ENCODE data around the gene PPM1G. TPM values are rescaled to one million over a fixed set of nuclear protein-coding genes. Genes with fewer than 3 reads are reported as not detected.
A peak's percentile ranks its signal among the peaks of the same experiment; 100 is the strongest.

Gene PPM1G, protein sequence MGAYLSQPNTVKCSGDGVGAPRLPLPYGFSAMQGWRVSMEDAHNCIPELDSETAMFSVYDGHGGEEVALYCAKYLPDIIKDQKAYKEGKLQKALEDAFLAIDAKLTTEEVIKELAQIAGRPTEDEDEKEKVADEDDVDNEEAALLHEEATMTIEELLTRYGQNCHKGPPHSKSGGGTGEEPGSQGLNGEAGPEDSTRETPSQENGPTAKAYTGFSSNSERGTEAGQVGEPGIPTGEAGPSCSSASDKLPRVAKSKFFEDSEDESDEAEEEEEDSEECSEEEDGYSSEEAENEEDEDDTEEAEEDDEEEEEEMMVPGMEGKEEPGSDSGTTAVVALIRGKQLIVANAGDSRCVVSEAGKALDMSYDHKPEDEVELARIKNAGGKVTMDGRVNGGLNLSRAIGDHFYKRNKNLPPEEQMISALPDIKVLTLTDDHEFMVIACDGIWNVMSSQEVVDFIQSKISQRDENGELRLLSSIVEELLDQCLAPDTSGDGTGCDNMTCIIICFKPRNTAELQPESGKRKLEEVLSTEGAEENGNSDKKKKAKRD
- polyA plus RNA-seq, result 80.1 TPM

DNA sequence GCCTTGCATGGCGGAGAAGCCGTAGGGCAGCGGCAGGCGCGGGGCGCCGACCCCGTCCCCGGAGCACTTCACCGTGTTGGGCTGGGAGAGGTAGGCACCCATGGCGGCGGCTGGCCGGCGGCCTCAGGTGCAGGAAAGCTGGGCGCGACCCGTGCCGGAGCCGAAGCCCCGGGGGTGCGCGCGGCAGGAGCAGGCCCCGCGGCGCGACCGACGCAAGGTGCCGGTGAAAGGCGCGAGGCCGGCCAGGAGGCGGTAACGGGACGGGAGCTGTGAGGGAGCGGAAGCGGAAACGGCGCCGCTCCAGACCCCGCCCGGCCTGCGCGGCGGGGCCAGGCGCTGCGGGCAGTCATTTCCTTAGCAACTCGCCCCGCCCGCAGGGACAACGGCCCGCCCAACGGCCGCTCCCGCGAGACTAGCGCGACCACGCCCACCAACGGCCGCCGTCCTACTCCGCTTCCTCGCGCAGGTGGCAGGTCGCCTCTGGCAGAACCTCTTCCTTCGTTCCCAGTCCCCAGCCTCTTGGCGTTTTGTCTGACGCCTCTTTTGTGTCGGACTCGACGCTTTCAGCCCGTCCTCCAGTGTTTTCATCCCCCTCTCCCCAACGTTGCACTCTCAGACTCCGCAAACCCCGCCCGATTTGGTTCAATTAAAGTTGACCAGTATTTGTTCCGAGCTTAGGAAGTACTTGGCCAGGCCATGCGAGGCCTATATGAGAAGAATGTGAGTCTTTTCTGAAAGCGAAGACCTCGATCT, at the start of gene PPM1G:
Gene PPM1G, minus strand, starts transcription at position 271 of the 753 bp plus-strand sequence. Its CDS starts 169 bp downstream, at position 102.
- H3K27me3 Mint-ChIP-seq, result peaks cover 2% of the 10 kb centered on the region
- H3K27ac Mint-ChIP-seq, result peak within 1 kb of the TSS; percentile 94 to 95 (median 94)
- no peaks in the 10 kb centered on the region for H3K36me3 Mint-ChIP-seq
- peaks cover 18 to 23% (median 22%) of the 10 kb centered on the region in 3 donors for H3K4me1 Mint-ChIP-seq
- peak within 1 kb of the TSS; percentile 88 to 96 (median 95) for H3K4me3 Mint-ChIP-seq
- peaks cover 0 to 1% (median 0%) of the 10 kb centered on the region in 3 donors for H3K9me3 Mint-ChIP-seq

DNA sequence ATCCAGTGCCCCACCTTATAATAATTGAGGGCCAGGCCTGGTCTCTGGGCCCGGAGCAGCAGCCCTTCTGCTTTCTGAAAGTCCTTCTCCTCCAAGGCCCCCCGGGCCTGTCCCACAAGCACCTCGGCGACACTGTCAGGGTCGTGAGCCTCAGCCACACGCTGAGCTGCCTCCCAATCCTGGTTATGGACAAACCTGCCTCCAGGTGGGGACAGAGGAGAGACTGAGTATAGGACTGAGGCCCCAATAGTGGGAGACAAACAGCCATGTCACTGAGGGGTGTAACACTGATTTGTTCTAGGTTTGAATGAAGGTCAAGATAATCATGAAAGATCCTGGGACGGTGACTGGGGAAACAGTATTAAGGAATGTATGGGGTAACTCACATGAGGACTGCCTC, 44.6 kb upstream of the PPM1G start:
- Mint-ChIP-seq H3K9me3 (no peaks in the 10 kb centered on the region), H3K36me3 (peaks cover 12% of the 10 kb centered on the region), H3K4me1 (peaks cover 0 to 2% (median 0%) of the 10 kb centered on the region in 3 donors), H3K4me3 (no peak overlapping the region), H3K27ac (no peak overlapping the region), H3K27me3 (no peaks in the 10 kb centered on the region)

DNA sequence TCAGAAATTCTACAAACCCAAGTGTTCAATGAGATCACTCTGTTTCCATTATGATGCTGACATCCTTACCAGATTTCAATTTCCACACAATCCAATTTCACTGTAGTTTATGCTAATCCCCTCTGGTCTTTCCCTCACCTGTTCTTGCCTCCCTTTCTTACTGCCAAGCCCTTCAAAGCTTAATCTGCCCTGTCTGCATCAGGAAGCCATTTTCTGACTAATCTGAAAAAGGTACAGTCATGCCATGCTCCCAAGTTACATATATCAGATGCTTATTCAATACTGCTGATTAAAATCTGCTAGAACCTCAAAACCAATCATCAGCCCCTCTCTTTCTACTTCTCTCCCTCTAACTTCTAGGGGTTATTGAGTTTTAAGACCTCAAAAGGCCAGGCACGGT, 41.7 kb upstream of the PPM1G start:
- no peaks in the 10 kb centered on the region for H3K27me3 Mint-ChIP-seq
- H3K9me3 Mint-ChIP-seq, result no peaks in the 10 kb centered on the region
- no peak overlapping the region for H3K4me3 Mint-ChIP-seq
- peak overlapping the region in 1 of 3 donors; percentile 8 for H3K27ac Mint-ChIP-seq
- peaks cover 0 to 2% (median 0%) of the 10 kb centered on the region in 3 donors for H3K4me1 Mint-ChIP-seq
- H3K36me3 Mint-ChIP-seq, result peaks cover 4% of the 10 kb centered on the region

DNA sequence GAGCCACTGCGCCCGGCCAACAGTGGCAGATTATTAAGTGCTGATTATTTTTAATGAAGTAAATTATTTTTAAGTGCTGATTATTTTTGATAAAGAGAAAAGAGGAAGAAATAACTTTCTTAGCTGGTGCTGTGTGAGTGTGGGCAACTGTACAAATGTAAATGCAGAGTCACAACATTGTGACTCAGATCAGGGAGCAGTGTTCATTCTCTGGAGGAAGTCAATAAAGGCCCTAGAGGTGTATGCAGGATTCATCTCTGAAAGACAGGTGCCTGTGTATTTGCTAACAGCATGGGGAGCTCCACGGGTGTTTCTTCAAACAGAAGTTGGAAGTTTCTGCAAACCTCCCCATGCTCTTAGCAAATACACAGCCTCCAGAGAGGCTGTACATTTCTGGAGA, 39.0 kb upstream of the PPM1G start:
- Mint-ChIP-seq H3K4me3 (no peak overlapping the region), H3K36me3 (peaks cover 4% of the 10 kb centered on the region), H3K27ac (no peak overlapping the region), H3K27me3 (no peaks in the 10 kb centered on the region), H3K4me1 (no peaks in the 10 kb centered on the region), H3K9me3 (no peaks in the 10 kb centered on the region)

DNA sequence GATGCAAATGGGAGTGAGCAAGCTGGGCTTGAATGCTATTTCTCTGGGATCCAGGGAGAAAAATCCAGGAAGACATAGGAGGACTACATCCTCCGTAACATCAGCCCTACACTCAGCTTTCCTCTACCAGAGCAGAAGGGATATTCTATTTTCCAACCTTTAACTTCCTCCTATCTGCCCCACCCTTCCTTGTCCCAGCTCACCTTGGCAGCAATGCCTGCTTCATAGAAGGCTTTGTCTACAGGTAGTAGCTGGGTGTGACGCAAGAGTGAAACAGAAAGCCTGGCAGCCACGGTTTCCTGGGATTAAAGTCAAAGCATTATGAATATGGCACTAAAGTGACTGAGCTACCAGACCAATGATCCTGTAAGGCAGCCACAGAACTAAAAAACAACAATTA, 36.7 kb upstream of the PPM1G start:
- no peaks in the 10 kb centered on the region for H3K27me3 Mint-ChIP-seq
- peaks cover 4% of the 10 kb centered on the region for H3K36me3 Mint-ChIP-seq
- H3K4me1 Mint-ChIP-seq, result peaks cover 0 to 5% (median 2%) of the 10 kb centered on the region in 3 donors
- H3K4me3 Mint-ChIP-seq, result no peak overlapping the region
- peak overlapping the region in 1 of 3 donors; percentile 35 for H3K27ac Mint-ChIP-seq
- no peaks in the 10 kb centered on the region for H3K9me3 Mint-ChIP-seq

DNA sequence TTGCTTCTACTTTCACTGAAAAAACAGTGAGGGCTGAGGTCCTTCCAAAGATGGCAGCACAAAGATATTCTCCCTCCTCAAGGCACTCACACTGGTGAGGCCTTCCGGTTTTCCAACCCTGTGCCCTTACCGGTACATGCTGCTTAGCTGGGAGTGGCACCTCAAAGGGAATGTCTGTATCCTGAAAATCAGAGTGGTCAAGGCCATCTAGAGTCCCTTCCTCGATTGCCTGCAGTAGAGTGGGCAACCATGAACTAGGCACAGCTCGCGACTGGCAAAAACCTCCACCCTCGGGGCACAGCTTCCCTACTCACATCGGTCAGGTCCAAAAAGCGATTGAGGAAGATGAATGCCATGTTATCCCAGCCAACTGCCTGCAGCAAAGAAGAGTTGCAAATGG, 36.2 kb upstream of the PPM1G start:
- Mint-ChIP-seq H3K9me3 (no peaks in the 10 kb centered on the region), H3K27me3 (no peaks in the 10 kb centered on the region), H3K4me1 (peaks cover 0 to 5% (median 2%) of the 10 kb centered on the region in 3 donors), H3K4me3 (no peak overlapping the region), H3K27ac (no peak overlapping the region), H3K36me3 (peaks cover 3% of the 10 kb centered on the region)

DNA sequence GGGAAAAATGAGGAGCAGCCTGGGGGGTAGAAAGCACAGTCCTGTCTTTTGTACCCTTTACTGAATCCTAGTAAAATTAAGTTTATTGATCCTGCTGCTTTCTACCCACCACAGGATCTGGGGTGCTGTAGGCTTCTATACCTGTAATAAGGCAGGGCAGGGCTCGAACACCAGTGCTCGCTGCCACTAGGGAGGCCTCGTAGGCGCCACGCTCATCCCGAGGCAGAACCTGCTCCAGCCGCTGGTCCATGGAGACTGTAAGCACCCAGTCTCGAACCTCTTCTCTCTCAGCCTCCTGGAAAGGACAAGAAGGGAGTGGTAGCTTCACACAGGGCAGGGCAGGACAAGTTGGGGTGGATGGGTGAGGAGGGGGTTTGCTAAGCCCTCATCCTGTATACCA, 35.8 kb upstream of the PPM1G start:
- no peak overlapping the region for H3K4me3 Mint-ChIP-seq
- H3K27me3 Mint-ChIP-seq, result no peaks in the 10 kb centered on the region
- H3K9me3 Mint-ChIP-seq, result no peaks in the 10 kb centered on the region

DNA sequence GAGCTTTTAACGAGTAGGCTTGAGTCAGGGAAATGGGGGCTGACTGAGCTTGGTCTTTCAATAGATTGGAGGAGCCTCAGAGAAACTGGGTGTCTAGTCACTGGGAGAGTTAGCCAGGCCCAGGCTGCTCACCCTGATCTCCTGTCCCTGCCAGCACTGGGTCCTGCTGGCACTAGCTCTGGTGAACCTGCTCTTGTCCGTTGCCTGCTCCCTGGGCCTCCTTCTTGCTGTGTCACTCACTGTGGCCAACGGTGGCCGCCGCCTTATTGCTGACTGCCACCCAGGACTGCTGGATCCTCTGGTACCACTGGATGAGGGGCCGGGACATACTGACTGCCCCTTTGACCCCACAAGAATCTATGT, 33.5 kb upstream of the PPM1G start:
- Mint-ChIP-seq H3K4me1 (peaks cover 0 to 5% (median 2%) of the 10 kb centered on the region in 3 donors), H3K27me3 (no peaks in the 10 kb centered on the region), H3K9me3 (no peaks in the 10 kb centered on the region), H3K27ac (peak overlapping the region in 2 of 3 donors; percentile 38 to 93), H3K4me3 (peak overlapping the region in 3 of 4 donors; percentile 33 to 55 (median 48)), H3K36me3 (peaks cover 3% of the 10 kb centered on the region)

More for the DNA sequence above, 35.8 kb upstream of the PPM1G start:
- H3K27ac Mint-ChIP-seq, result no peak overlapping the region
- H3K36me3 Mint-ChIP-seq, result peaks cover 3% of the 10 kb centered on the region
- H3K4me1 Mint-ChIP-seq, result peaks cover 0 to 5% (median 2%) of the 10 kb centered on the region in 3 donors

DNA sequence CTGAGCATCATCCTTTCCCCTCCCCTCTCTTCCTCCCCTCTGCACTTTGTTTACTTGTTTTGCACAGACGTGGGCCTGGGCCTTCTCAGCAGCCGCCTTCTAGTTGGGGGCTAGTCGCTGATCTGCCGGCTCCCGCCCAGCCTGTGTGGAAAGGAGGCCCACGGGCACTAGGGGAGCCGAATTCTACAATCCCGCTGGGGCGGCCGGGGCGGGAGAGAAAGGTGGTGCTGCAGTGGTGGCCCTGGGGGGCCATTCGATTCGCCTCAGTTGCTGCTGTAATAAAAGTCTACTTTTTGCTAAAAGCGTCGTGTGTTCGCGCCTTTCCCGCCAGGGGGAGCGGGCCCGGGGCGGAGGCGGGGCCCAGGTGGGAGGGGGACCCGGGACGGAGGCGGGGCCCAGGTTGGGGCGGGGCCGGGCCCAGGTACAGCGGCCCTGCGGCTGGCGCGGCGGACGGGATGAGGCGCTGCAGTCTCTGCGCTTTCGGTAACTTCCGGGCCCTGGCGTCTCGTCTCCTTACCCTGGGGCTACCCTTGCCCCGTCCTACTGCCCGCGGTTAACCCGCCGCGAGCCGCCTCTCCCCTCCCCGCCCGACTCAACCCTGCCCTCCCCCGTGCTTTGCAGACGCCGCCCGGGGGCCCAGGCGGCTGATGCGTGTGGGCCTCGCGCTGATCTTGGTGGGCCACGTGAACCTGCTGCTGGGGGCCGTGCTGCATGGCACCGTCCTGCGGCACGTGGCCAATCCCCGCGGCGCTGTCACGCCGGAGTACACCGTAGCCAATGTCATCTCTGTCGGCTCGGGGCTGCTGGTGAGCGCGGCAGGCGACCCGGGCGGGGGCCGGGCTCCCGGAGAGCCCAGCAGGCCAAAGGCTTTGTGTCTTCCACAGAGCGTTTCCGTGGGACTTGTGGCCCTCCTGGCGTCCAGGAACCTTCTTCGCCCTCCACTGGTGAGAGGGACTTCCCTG, 32.8 kb upstream of the PPM1G start, which contains the start of gene KRTCAP3:
Gene KRTCAP3, plus strand, starts transcription at position 424 of the 962 bp plus-strand sequence. Its CDS starts 32 bp downstream, at position 456.
- Mint-ChIP-seq H3K36me3 (peaks cover 3% of the 10 kb centered on the region), H3K27ac (peak within 1 kb of the TSS; percentile 38 to 93 (median 39)), H3K4me1 (peaks cover 0 to 5% (median 2%) of the 10 kb centered on the region in 3 donors), H3K4me3 (peak within 1 kb of the TSS in 3 of 4 donors; percentile 33 to 79 (median 48)), H3K27me3 (no peaks in the 10 kb centered on the region), H3K9me3 (no peaks in the 10 kb centered on the region)

DNA sequence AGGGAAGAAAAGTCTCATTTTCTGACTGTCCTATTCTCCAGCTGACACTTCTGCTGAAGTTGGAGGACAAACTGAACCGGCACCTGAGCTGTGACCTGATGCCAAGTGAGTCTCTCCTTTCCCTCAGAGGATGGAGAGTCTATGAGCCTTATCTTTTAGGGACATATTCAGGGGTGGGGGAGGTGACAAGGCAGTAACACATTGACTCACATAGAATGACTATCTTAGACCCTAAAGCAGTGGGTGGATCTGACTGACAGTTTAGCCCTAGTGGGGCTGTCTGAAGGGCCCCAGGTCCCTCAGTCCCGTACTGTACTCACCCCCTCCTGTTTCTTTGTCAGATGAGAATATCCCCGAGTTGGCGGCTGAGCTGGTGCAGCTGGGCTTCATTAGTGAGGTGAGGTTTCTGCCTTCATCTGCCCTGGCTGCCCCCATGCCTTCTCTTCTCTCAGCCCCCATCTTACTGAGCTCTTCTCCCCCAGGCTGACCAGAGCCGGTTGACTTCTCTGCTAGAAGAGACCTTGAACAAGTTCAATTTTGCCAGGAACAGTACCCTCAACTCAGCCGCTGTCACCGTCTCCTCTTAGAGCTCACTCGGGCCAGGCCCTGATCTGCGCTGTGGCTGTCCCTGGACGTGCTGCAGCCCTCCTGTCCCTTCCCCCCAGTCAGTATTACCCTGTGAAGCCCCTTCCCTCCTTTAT, 32.0 kb upstream of the PPM1G start:
- Mint-ChIP-seq H3K27ac (peak overlapping the region in 1 of 3 donors; percentile 39), H3K4me3 (peak overlapping the region in 1 of 4 donors; percentile 79), H3K9me3 (no peaks in the 10 kb centered on the region), H3K4me1 (peaks cover 0 to 5% (median 2%) of the 10 kb centered on the region in 3 donors), H3K27me3 (no peaks in the 10 kb centered on the region), H3K36me3 (peaks cover 3% of the 10 kb centered on the region)

DNA sequence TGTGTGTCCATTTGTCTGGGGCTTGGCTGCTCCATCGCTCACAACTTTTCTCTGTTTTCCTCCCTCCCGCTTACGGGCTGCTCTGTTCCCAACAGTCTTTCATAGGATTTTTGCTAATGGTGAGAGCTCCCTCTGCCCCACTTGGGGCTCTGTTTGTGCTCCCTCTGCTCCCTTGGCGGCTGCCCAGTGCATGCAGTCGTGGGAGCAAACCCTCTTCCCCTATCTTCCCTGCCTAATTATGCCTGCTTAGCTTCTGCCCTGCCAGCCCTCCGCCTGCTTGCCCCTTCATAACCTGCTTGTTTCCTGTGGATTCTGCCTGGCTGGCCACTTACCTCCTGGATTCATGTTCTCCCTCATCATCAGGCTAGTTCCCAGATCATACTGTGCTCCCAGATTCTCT, 26.2 kb upstream of the PPM1G start:
- H3K4me3 Mint-ChIP-seq, result no peak overlapping the region
- peak overlapping the region; percentile 8 to 62 (median 17) for H3K27ac Mint-ChIP-seq
- peaks cover 2% of the 10 kb centered on the region for H3K36me3 Mint-ChIP-seq
- no peaks in the 10 kb centered on the region for H3K27me3 Mint-ChIP-seq
- H3K4me1 Mint-ChIP-seq, result peaks cover 9 to 11% (median 10%) of the 10 kb centered on the region in 3 donors
- H3K9me3 Mint-ChIP-seq, result no peaks in the 10 kb centered on the region

DNA sequence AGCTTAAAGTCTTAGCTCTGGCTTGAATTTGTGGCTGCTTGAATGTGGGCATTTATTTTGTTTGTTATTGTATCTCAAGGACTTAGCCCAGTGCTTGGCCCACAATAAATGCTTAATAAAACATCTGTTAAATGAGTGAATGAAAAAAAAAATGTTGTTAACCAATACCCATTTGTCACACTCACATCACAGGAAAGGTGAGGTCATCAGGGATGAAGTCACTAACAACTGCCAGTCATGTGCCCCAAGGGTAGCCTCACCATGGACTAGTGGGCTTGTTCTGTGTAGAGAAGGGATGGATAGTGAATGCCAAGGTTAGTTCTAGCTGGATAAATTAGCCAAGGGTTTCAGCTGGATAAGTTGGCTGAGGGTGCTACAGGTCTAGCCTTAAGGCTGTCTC, 22.0 kb upstream of the PPM1G start:
- peaks cover 24 to 31% (median 30%) of the 10 kb centered on the region in 3 donors for H3K4me1 Mint-ChIP-seq

DNA sequence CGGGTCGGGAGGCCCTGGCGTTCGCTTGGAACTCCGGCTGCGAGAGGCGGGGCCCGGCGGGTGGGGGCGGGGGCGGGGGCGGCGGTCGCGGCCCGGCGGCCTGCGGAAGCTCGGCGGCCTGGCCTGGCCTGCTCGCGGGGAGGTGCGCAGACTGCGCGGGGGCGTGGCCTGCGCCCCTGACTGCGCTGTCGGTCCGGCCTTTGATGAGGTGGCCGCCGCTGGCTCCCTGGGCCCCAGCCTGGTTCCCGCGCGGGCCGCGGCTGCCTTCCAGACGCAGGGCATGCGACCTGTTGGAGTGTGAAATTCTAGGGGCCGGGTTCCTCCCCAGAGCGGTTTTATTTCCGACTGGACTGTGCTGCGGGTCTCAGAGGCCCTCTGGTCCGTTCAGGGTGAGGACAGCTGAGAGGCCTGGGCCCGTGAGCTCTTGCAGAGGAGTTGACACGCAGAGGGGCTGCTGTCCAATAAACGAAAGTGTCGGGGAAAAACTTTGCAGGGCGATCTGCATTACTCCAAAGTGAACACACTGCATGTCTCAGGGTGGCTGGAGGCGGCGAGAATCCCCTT, 19.7 kb upstream of the PPM1G start:
- H3K27ac Mint-ChIP-seq, result peak overlapping the region; percentile 89 to 99 (median 92)
- peak overlapping the region; percentile 94 to 100 (median 98) for H3K4me3 Mint-ChIP-seq
- no peaks in the 10 kb centered on the region for H3K9me3 Mint-ChIP-seq
- peaks cover 2% of the 10 kb centered on the region for H3K36me3 Mint-ChIP-seq
- peaks cover 24 to 31% (median 30%) of the 10 kb centered on the region in 3 donors for H3K4me1 Mint-ChIP-seq
- no peaks in the 10 kb centered on the region for H3K27me3 Mint-ChIP-seq

More for the DNA sequence above, 22.0 kb upstream of the PPM1G start:
- Mint-ChIP-seq H3K36me3 (peaks cover 2% of the 10 kb centered on the region), H3K4me3 (peak overlapping the region in 3 of 4 donors; percentile 27 to 94 (median 88)), H3K9me3 (no peaks in the 10 kb centered on the region), H3K27me3 (no peaks in the 10 kb centered on the region), H3K27ac (peak overlapping the region in 2 of 3 donors; percentile 32 to 35)

All from IgD-negative memory B cell (primary cell).